HG03280 (cell line): ENCODE measurements around the gene PLXNA2.

Experiments used
- ATAC-seq: cut with Tn5 transposase; IDR thresholded peaks from one replicate; pipeline ENCODE4 v1.9.1; 2021; ENCODE audit warnings: mild to moderate bottlenecking, moderate library complexity; ENCODE audit not compliant: unreplicated experiment

The PLXNA2 gene

GRCh38 chr1:208183977-208184911 lies 59.9 kb downstream of the PLXNA2 start:
- ATAC-seq, result no peak

GRCh38 chr1:208182880-208183645 lies 61.1 kb downstream of the PLXNA2 start:
- ATAC-seq, result no peak

GRCh38 chr1:208181364-208181763 lies 62.8 kb downstream of the PLXNA2 start:
- no peak for ATAC-seq

GRCh38 chr1:208180421-208180820 lies 63.8 kb downstream of the PLXNA2 start:
- no peak for ATAC-seq

GRCh38 chr1:208179961-208180409 lies 64.2 kb downstream of the PLXNA2 start:
- no peak for ATAC-seq

GRCh38 chr1:208179263-208179816 lies 64.8 kb downstream of the PLXNA2 start:
- ATAC-seq, result no peak

- no peak for ATAC-seq
These were observed 66.1 kb downstream of the PLXNA2 start for GRCh38 chr1:208178091-208178529.

- ATAC-seq, result no peak
These were observed 66.5 kb downstream of the PLXNA2 start for GRCh38 chr1:208177656-208178055.

GRCh38 chr1:208176649-208177048 lies 67.5 kb downstream of the PLXNA2 start:
- ATAC-seq, result no peak

- no peak for ATAC-seq
These were observed 68.7 kb downstream of the PLXNA2 start for GRCh38 chr1:208175508-208175895.

- no peak for ATAC-seq
These were observed 69.3 kb downstream of the PLXNA2 start for GRCh38 chr1:208174731-208175507.

GRCh38 chr1:208174200-208174599 lies 70.0 kb downstream of the PLXNA2 start:
- no peak for ATAC-seq

- no peak for ATAC-seq
These were observed 70.4 kb downstream of the PLXNA2 start for GRCh38 chr1:208173749-208174148.

- no peak for ATAC-seq
These were observed 71.6 kb downstream of the PLXNA2 start for GRCh38 chr1:208172423-208173145.

- no peak for ATAC-seq
These were observed 72.4 kb downstream of the PLXNA2 start for GRCh38 chr1:208171616-208172422.

- no peak for ATAC-seq
These were observed 73.9 kb downstream of the PLXNA2 start for GRCh38 chr1:208170252-208170651.

GRCh38 chr1:208169081-208169879 lies 74.9 kb downstream of the PLXNA2 start:
- ATAC-seq, result no peak

GRCh38 chr1:208167261-208167869 lies 76.8 kb downstream of the PLXNA2 start:
- ATAC-seq, result no peak
